Bronchial epithelial cell (primary cell): Measurements from ENCODE around the gene TRIM13. TPM values are rescaled to one million over a fixed set of nuclear protein-coding genes. Genes with fewer than 3 reads are reported as not detected.

Experiments used
- DNase-seq: peaks from one replicate; pipeline ENCODE4 v3.0.0-alpha.2; 2010; ENCODE audit warnings: low read depth
- FAIRE-seq: peaks from 2 replicates; lab custom pipeline; 2011; peaks lifted over from hg19 to GRCh38; lab: Jason Lieb, UNC
- H3K27me3 ChIP-seq: 2 replicates; pipeline ENCODE4 v1.5.1; 2011; ENCODE audit warnings: low read length; ENCODE audit not compliant: control insufficient read depth, insufficient read depth
- H3K36me3 ChIP-seq: 2 replicates; pipeline ENCODE4 v1.5.1; 2011; ENCODE audit warnings: low read length; ENCODE audit not compliant: control insufficient read depth, insufficient read depth
- H3K4me3 ChIP-seq: 2 replicates; pipeline ENCODE4 v1.5.1; 2011; ENCODE audit warnings: mild to moderate bottlenecking, low read depth, low read length, control low read depth
- total RNA-seq: library from RNA; depleted of rRNA; stranded (reverse); fragments of >200 nt; gene quantifications from 2 replicates; pipeline ENCODE4 v1.2.1, GENCODE V29; 2014
- TF ChIP-seq, protein P1 (sequence below): IDR thresholded peaks from 2 replicates; pipeline ENCODE4 v1.5.1; 2011; ENCODE audit warnings: mild to moderate bottlenecking, moderate library complexity, low read length, control low read depth, inconsistent platforms; ENCODE audit not compliant: insufficient read depth, severe bottlenecking

Gene TRIM13
- total RNA-seq, 1 donor from 2014 or later = 19.0 TPM

DNA sequence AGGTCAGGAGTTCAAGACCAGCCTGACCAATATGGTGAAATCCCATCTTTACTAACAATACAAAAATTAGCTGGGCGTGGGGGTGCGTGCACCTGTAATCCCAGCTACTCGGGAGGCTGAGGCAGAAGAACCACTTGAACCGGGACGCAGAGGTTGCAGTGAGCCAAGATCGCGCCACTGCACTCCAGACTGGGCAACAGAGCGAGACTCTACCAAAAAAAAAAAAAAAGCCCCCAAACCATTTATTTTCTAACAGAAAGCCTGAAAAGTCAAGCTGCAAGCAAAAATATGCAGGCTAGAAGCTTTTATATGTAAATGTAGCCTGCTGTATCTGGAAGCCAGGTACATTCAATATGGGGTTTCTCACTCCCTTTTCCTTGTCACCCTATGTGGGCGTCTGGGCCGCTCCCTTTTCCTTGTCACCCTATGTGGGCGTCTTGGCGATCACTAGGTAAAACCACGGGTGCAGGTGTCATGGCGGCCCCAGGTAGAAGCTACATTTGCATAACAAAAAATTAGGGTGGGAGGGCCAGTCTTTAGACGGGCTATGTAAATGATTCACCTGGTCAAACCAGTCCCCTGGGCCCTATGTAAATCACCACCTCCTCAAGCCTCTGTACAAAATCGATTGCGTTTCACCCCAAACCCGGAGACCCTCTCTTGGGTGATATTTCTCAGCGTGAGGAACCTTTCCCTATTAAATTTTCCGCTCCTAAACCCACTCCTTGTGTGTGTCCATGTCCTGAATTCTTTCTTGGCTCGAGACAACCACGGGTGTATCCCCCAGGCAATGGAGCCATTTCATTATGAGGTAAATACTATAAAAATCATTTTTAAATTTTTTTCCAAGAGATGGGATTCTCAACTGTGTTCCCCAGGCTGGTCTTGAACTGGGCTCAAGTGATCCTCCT, 2.1 kb downstream of the TRIM13 start:
- FAIRE-seq (no peak), DNase-seq (no peak)
- H3K36me3 ChIP-seq = peaks cover 2% of the 10 kb centered on the region
- TF ChIP-seq, protein P1, sequence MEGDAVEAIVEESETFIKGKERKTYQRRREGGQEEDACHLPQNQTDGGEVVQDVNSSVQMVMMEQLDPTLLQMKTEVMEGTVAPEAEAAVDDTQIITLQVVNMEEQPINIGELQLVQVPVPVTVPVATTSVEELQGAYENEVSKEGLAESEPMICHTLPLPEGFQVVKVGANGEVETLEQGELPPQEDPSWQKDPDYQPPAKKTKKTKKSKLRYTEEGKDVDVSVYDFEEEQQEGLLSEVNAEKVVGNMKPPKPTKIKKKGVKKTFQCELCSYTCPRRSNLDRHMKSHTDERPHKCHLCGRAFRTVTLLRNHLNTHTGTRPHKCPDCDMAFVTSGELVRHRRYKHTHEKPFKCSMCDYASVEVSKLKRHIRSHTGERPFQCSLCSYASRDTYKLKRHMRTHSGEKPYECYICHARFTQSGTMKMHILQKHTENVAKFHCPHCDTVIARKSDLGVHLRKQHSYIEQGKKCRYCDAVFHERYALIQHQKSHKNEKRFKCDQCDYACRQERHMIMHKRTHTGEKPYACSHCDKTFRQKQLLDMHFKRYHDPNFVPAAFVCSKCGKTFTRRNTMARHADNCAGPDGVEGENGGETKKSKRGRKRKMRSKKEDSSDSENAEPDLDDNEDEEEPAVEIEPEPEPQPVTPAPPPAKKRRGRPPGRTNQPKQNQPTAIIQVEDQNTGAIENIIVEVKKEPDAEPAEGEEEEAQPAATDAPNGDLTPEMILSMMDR = no peak
- no peaks in the 10 kb centered on the region for H3K27me3 ChIP-seq
- H3K4me3 ChIP-seq = no peak overlapping the region

- DNase-seq (no peak), FAIRE-seq (no peak)
- TF ChIP-seq, protein P1 = no peak
- Histone ChIP-seq H3K4me3 (no peak overlapping the region), H3K36me3 (peaks cover 6% of the 10 kb centered on the region), H3K27me3 (no peaks in the 10 kb centered on the region)
Observed at GRCh38 chr13:50001287-50001686, 4.4 kb downstream of the TRIM13 start.

DNA sequence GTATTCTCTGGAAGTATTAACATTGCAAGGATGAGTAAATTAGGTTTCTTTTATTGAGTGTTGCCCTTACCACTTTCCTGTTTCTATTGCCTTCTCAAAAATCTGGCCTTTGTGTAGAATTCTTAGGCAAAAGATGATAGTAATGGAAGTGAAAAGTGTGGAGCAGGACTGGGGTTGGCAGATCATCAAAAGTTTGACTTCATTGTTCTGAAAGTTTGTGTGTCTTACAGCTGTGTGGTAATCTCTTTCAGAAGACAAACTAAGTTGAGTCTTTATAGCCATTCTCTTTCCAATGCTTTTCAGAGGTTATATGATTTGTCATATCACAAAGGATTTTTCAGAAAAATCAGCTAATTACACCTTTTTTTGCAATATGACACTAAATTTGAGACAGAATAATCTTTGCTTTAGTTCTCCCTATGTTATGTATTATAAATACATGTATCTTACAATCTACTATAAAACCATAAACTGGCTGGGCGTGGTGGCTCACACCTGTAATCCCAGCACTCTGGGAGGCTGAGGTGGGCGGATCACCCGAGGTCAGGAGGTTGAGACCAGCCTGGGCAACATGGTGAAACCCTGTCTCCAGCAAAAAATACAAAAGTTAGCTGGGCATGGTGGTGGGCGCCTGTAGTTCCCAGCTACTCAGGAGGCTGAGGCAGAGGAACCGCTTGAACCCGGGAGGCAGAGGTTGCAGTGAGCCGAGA, 9.7 kb downstream of the TRIM13 start:
- peaks cover 4% of the 10 kb centered on the region for H3K36me3 ChIP-seq
- H3K4me3 ChIP-seq = no peak overlapping the region
- no peak for DNase-seq
- TF ChIP-seq, protein P1 = no peak
- no peak for FAIRE-seq
- H3K27me3 ChIP-seq = no peaks in the 10 kb centered on the region

- FAIRE-seq (no peak), DNase-seq (no peak)
- Histone ChIP-seq H3K4me3 (no peak overlapping the region), H3K36me3 (peaks cover 7% of the 10 kb centered on the region), H3K27me3 (no peaks in the 10 kb centered on the region)
- TF ChIP-seq, protein P1 = no peak
Observed at GRCh38 chr13:50011461-50011860, 14.6 kb downstream of the TRIM13 start.

DNA sequence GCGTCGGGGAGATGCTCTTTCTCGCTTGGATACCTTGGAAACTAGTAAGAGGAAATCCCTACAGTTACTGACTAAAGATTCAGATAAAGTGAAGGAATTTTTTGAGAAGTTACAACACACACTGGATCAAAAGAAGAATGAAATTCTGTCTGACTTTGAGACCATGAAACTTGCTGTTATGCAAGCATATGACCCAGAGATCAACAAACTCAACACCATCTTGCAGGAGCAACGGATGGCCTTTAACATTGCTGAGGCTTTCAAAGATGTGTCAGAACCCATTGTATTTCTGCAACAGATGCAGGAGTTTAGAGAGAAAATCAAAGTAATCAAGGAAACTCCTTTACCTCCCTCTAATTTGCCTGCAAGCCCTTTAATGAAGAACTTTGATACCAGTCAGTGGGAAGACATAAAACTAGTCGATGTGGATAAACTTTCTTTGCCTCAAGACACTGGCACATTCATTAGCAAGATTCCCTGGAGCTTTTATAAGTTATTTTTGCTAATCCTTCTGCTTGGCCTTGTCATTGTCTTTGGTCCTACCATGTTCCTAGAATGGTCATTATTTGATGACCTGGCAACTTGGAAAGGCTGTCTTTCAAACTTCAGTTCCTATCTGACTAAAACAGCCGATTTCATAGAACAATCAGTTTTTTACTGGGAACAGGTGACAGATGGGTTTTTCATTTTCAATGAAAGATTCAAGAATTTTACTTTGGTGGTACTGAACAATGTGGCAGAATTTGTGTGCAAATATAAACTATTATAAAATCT, 15.7 kb downstream of the TRIM13 start:
- FAIRE-seq (no peak), DNase-seq (no peak)
- Histone ChIP-seq H3K36me3 (peaks cover 7% of the 10 kb centered on the region), H3K27me3 (no peaks in the 10 kb centered on the region), H3K4me3 (no peak overlapping the region)
- TF ChIP-seq, protein P1 = no peak
